Activated CD4-positive, alpha-beta T cell treated with anti-CD3 and anti-CD28 coated beads, Interleukin-2, amount 50 U/mL, for 24 hours (primary cell): ENCODE results near the gene GNA14.
"Not testable (repeated sequence)": the region's sequence is repeated elsewhere in the genome, so short reads cannot be mapped to it uniquely, and the experiment has no call there.

ENCODE experiments used
- DNase-seq, 2 donors: peaks; one replicate each; pipeline ENCODE4 v3.0.0-alpha.2; 2020; ENCODE audit warnings: low read depth in 1 of 2, low spot score in 1 of 2

Gene GNA14

DNA sequence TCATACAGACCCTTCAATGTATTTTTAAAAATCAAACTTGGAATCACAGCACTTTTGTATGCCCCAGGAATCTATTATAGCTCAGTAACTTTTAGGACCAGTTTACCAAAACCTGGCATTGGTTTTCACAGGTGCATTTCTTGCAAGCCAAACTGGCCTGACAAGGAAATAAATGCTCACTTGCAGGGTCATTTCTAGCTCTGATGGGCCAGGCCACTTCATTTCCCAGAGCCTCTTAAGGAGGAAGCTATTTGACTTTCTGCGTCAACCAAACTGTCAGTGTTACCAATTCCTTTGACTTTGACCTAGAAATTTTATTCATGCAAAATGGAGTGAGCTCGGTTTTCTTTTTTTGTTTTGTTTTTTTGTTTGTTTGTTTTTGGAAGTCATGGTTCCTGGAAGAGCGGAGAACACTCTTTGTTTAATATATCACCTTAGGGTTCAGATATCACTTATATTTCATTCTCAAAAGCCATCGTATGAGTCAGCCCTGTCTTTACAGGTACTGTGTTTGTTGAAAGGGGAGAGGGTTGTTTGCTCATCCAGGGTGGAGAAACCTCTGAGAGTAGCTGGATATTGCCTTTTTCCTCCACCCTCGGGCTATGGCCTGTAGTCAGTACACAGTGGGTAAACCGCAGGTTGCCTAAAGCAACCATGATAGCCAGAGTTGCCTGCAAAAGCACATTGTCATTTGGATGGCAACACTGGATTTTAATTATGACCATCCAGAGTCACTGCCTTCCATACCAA is 58.9 kb downstream of the GNA14 start:
- no peak for DNase-seq

DNA sequence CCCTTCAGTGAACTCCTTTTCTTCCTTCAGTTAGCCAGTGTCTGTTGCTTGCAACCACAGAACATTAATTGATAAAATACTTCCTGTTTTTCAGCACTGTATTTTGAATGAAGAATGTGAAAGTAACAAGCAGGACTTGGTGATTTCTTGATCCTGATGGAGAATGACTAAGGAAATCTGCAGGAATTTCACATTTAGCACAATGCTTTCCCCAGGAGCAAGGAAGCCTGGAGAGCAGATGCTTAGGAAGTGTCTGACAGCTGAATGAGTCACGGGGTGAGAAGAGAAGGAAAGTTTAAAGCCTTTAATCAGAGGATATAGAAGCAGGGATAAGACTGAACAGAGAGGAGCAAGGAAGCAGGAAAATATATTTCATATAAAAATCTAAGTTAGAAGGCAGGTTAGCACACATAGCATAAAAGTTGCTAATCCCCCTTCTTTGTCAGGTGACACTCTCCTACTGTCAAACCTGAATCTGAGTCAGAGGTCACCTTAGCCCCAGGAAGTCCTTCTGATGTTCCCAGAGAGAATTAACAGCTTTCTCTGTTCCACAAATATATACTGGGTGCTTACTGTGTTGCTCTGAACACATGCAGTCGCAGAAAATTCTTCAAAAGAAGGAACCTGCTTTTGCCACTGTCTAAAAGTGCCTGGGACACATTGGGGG is 59.7 kb downstream of the GNA14 start:
- DNase-seq, result no peak

DNA sequence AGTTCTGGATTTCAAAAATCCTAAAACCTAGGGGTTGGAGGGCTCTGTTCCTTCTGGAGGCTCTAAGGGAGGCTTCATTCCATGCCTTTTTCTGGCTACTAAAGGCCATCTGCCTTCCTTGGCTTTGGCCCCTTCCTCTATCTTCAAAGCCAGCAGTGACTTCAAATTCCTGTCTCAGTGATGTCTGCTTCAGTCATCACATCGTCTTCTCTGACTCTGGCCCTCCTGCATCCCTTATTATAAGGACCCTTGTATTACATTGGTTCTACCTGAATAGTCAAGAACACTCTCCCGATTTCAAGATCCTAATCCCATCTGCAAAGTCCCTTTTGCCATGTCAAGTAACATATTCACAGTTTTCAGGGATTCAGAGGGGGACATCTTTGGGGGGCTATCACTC is 60.3 kb downstream of the GNA14 start:
- no peak for DNase-seq

DNA sequence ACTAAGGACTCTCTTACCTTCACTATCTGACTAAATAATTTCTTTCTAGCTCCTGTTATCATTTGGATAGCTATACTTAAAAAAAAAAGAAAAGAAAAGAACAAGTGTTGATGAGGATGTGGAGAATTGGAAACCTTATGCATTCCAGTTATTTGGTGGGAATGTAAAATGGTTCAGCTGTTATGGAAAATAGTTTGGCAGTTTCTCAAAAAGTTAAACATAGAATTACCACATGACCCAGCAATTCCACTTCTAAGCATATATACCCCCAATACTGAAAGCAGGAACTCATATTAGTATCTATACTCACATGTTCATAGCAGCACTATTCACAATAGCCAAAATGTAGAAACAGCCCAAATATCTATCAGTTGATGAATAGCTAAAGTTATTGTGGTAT is 61.1 kb downstream of the GNA14 start:
- no peak for DNase-seq

DNA sequence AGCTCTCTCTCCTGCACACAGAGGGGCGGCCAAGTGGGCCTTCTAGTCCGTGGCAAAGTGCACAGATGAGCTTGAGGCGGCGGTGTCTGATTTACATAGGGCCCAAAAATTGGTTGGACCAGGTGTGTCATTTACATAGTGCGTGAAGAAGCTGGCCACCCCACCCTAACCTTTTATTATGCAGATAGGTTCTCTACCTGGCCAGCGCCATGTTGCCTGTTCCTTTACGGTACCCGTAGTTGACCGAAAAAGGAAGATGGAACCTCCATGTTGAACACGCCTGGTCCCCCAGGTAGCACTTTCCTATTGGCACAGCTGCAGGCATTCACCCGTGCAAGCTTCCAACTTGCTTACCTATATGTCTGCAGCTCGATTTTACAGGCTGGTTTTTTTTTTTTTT is 61.5 kb downstream of the GNA14 start:
- DNase-seq, result no peak

- no peak for DNase-seq
These were observed 62.8 kb downstream of the GNA14 start for GRCh38 chr9:77585335-77585786.

DNA sequence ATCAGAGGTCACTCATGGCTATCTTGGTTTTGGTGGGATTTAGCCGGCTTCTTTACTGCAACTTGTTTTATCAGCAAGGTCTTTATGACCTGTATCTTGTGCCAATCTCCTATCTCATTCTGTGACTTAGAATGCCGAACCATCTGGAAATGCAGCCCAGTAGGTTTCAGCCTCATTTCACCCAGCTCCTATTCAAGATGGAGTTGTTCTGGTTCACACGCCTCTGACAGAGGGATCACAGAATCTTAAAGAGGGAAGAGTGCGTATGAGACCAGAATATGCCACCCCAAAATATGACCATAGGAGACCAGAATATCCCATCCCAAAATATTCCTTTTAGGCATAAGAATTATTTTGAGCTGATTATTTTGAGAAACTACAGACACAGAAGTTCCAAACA is 63.2 kb downstream of the GNA14 start:
- not testable (repeated sequence) for DNase-seq

GRCh38 chr9:77582961-77583576 is 65.1 kb downstream of the GNA14 start:
- no peak for DNase-seq

DNA sequence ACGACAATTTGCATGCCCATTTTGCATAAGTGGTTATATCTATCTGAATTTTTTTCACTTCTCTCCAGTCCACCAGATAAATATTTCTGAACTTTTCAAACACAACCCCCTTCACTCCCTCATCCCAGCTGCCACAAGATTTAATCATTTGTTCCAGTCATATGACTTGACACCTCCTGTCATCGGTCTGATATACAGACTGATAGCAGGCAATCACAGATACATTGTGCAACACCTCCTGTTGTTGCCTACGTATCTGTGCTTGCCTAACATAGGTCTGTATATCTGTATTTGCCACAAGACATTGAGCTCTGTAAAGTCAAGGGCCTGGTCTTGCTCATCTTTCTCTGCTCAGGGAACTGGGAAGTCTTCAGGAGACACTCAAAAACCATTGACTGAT is 65.6 kb downstream of the GNA14 start:
- no peak for DNase-seq

DNA sequence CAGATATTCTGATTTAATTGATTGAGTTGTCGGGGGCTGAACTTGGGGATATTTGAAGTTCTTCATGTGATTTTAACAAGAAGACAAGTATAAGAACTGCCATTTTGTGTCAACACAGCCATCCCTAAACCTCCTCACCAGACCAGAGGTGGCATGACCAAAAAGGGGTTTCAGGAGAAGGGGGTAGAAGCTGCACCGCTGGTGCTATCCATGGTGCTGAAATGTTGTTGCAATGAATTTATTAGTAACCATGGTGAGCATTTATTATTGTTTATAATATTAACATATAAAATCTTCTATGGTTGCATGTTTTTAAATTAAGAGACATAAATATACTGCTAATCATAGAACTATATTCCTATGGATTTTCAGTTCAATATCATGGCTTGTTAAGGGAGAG is 72.3 kb downstream of the GNA14 start:
- no peak for DNase-seq

- no peak for DNase-seq
These were observed 78.8 kb downstream of the GNA14 start for GRCh38 chr9:77569335-77569734.

DNA sequence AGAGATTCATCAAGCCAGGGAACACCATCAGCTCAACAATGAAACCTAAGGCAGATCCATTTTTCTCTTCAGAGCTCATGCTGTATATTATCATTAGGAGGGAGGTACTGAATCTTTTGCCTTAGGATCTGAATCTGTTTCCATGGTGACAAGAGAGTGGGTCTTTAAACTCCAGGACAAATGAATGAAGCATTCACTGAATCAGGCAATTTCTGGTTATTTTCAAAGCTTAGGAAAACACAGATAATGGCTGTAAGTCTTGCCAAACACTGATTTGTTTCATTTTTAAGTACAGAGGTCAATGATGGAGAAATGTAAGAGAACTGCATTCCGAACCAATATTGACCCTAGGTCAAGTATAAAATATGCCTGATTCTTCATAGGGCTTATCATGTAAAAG is 84.9 kb downstream of the GNA14 start:
- DNase-seq, result no peak

DNA sequence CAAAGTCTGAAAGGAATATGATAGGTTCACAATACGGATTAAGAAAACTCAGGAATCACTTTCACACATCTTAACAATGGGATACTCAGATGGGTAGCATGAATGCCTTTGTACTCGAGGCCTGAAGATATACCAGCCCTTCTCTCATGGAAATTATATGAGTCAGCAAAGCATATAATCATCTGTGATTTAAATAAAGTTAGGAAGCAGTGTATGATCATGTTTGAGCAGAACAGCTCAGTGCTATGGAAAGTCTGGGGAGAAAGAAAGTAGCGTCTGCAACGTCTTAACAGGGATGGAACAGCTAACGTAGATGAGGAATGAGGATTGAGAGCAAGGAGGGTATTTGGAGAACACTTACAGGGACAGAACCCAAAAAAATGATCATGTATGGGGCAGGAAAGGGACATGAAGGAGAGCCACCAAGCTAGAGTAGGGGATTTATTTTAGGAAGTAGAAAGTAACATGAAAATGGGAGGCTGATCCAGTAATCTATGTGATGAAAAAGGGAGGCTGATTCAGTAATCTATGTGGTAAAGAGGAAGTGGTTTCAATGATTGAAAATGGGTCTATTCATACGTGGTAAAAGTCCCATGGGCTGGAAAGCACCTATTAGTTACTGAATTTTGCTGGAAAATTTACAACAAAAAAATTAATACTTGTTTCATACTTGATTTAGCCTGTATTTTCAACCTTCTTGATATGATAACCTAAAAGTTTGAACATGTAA is 85.9 kb downstream of the GNA14 start:
- no peak for DNase-seq

DNA sequence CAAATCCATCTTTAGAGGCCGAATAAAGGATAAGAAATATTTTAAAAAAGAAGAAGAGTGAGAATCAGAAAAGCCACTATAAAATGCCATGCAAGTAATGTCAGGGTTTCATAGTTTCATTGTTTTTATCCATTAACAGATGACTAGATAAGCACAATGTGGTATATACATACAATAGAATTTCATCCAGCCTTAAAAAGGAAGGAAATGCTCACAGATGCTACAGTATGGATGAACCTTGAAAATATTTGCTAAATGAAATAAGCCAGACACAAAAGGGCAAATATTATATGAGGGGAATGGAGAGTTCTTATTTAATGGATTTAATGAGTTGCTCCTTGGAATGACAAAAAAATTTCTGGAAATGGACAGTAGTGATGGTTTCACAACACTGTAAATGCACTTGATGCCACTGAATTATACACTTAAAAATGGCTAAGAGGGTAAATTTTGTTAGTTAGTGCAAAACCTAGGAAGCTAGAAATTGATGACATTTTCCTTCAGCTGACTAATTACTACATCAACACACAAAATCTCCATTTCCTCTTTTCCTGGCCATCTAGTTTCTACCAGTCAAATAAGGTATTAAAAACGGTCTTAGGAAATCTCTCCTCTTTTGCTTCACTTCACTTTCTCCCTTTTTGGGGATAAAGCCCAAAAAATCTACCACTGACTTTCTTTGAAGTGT is 86.6 kb downstream of the GNA14 start:
- DNase-seq, result no peak

DNA sequence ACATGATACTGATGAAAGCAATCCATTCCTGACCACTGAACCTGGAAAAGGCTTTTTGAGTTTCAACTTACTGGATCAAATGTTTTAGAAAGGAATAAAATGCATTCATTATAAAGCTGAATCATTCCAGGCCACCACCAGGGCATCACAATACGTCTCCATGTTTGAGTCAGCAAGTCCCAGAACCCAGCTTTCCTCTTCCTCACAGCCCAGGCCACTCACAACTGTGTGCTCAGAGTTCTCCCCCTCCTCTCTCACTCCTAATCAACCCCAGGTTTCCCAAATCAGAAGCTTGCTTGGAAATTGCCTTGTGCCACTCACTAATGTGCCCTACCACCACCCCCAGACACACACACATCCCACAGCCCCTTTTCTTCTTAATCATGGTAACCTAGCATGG is 91.7 kb downstream of the GNA14 start:
- DNase-seq, result no peak

GRCh38 chr9:77554586-77555105 is 93.5 kb downstream of the GNA14 start:
- DNase-seq, result no peak

DNA sequence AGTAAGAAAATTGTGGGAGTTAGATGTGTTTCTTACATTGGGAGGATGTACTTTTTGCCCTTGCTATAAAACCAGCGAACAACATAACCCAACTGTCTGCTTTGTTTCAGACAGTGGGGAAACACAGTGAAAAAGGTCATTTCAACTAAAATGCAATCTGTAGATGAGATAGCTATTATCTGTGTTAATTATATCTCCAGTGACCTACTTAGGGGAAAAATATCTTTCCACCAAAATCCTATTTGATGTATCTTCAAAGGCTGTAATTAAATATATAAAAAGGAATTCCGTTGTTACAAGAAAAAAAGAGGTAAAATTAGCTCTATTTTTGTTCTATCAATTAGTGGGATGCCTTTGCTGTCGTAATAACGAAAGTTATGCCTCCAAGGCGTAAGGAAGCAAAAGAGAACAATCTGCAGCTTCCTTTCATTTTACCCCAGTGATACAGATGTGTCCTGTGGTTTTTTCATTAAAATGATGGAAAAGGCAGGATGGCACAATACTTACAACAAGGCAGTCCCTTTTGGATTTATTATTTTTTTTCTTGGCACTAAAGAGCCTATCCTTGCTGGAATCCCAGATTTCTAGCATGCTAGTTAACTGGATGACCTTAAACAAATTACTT is 100.9 kb downstream of the GNA14 start:
- DNase-seq, result no peak

GRCh38 chr9:77546376-77546950 is 101.7 kb downstream of the GNA14 start:
- DNase-seq, result no peak

DNA sequence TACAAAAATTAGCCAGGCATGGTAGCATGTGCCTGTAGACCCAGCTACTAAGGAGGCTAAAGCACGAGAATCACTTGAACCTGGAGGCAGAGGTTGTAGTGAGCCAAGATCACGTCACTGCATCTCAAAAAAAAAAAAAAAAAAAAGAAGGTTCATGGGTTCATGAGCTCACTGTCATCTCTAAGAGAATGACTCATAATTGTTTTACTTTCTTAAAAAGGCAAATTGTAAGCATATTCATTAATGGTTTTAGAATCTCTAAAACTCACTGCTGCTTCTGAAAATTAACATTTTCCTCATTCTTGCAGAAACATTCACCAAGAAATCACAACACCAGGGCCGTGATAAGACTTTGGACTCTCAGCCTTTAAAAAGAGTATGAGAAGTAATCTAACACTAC is 103.6 kb downstream of the GNA14 start:
- no peak for DNase-seq
